HEK293T (cell line): ENCODE data around the gene CBX1.

Experiments
- CTCF ChIA-PET: fragments of 350-600 bp; formaldehyde crosslinking; extraction: SDS; loops from one replicate; lab custom pipeline; 2021; ENCODE audit warnings: antibody characterized with exemption, inconsistent platforms; lab: Yijun Ruan, JAX
- POLR2A ChIA-PET: fragments of 350-600 bp; formaldehyde crosslinking; extraction: SDS; loops from one replicate; lab custom pipeline; 2020; ENCODE audit warnings: antibody characterized with exemption, inconsistent platforms; lab: Yijun Ruan, JAX
- DNase-seq: peaks from one replicate; pipeline ENCODE4 v3.0.0; 2012; ENCODE audit warnings: mixed read lengths; ENCODE audit errors: extremely low spot score
- ARNT ChIP-seq: fragments of 450-650 bp; IDR thresholded peaks from 2 replicates; pipeline ENCODE4 v1.6.1; 2017; ENCODE audit warnings: mild to moderate bottlenecking
- BHLHE40 ChIP-seq: fragments of 450-650 bp; IDR thresholded peaks from 2 replicates; pipeline ENCODE4 v1.6.1; 2016; ENCODE audit warnings: mild to moderate bottlenecking, moderate library complexity, borderline replicate concordance
- CTBP1 ChIP-seq: fragments of 450-650 bp; IDR thresholded peaks from 2 replicates; pipeline ENCODE4 v1.6.1; 2016; ENCODE audit warnings: borderline replicate concordance
- ELF4 ChIP-seq: fragments of 450-650 bp; IDR thresholded peaks from 2 replicates; pipeline ENCODE4 v1.6.1; 2017; ENCODE audit warnings: antibody characterized with exemption
- FOXA1 ChIP-seq: fragments of 450-650 bp; IDR thresholded peaks from 2 replicates; pipeline ENCODE4 v1.6.1; 2016; ENCODE audit warnings: mild to moderate bottlenecking
- FOXK2 ChIP-seq: fragments of 450-650 bp; IDR thresholded peaks from 2 replicates; pipeline ENCODE4 v1.6.1; 2016; ENCODE audit warnings: mild to moderate bottlenecking
- FOXM1 ChIP-seq: fragments of 450-650 bp; IDR thresholded peaks from 2 replicates; pipeline ENCODE4 v1.6.1; 2017; ENCODE audit warnings: mild to moderate bottlenecking, borderline replicate concordance
- HDGF ChIP-seq: fragments of 450-650 bp; IDR thresholded peaks from 2 replicates; pipeline ENCODE4 v1.6.1; 2017; ENCODE audit warnings: antibody characterized with exemption, borderline replicate concordance
- L3MBTL2 ChIP-seq: fragments of 450-650 bp; conservative IDR thresholded peaks from 2 replicates; pipeline ENCODE4 v1.6.1; 2016; ENCODE audit warnings: mild to moderate bottlenecking
- LEF1 ChIP-seq: fragments of 450-650 bp; IDR thresholded peaks from 2 replicates; pipeline ENCODE4 v1.6.1; 2017; ENCODE audit warnings: mild to moderate bottlenecking, borderline replicate concordance
- NFRKB ChIP-seq: fragments of 450-650 bp; IDR thresholded peaks from 2 replicates; pipeline ENCODE4 v1.6.1; 2016; ENCODE audit warnings: mild to moderate bottlenecking, moderate library complexity
- SP1 ChIP-seq: fragments of 450-650 bp; IDR thresholded peaks from 2 replicates; pipeline ENCODE4 v1.6.1; 2017
- SUZ12 ChIP-seq: fragments of 450-650 bp; IDR thresholded peaks from 2 replicates; pipeline ENCODE4 v1.6.1; 2016; ENCODE audit warnings: mild to moderate bottlenecking
- TARDBP ChIP-seq: fragments of 450-650 bp; IDR thresholded peaks from 2 replicates; pipeline ENCODE4 v1.6.1; 2016
- ZNF384 ChIP-seq: fragments of 450-650 bp; IDR thresholded peaks from 2 replicates; pipeline ENCODE4 v1.6.1; 2016
- TF ChIP-seq, protein P1 (sequence below): fragments of 450-650 bp; IDR thresholded peaks from 2 replicates; pipeline ENCODE4 v1.6.1; 2016

The CBX1 gene

DNA sequence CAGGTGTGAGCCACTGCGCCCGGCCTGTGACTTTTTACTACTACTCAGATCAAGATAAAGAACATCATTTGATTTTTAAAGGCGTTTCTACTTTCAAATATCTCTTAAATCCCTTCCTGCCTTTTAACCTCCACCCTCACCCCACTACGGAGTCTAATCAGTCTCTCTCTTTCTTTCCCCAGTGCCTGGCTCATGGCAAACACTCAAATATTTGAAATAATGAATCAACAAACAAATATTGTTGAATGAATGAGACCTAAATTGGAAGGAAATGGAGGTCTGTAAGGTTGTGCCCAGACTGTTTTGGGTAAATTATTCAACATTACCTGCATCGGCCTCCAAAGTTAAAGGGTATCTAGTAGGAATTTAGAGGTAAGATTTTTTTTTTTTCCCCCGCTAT is 78.4 kb downstream of the CBX1 start:
- DNase-seq = no peak
- ChIA-PET CTCF (no interaction called here), POLR2A (interaction anchor here (1.2 to 2.7 kb wide), 2 partner anchors 52 to 82 kb away, joined by 3 to 11 read pairs; partner anchors contain the start of genes CDK5RAP3 and PNPO)
- TF ChIP-seq NFRKB (no peak), FOXM1 (no peak), ZNF384 (no peak), FOXA1 (no peak), LEF1 (no peak), CTBP1 (no peak)
- TF ChIP-seq, protein P1, sequence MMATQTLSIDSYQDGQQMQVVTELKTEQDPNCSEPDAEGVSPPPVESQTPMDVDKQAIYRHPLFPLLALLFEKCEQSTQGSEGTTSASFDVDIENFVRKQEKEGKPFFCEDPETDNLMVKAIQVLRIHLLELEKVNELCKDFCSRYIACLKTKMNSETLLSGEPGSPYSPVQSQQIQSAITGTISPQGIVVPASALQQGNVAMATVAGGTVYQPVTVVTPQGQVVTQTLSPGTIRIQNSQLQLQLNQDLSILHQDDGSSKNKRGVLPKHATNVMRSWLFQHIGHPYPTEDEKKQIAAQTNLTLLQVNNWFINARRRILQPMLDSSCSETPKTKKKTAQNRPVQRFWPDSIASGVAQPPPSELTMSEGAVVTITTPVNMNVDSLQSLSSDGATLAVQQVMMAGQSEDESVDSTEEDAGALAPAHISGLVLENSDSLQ = no peak

DNA sequence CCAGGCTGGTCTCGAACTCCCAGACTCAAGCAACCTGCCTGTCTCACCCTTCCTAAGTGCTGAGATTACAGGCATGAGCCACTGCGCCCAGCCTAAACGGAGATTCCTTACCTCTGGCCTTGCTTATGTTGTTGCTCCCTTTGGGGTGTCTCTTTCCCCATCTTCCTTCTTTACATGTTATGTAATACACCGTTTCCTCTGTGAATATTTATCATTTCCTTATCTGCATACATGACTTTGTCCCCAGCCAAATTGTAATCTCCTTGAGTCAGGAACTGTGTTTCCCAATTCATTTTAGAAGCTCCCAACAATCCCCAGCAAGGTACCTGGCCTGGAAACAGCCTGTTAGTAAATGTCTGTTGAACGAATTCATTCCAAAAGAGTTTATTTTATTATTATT is 79.3 kb downstream of the CBX1 start:
- ChIA-PET POLR2A (interaction anchor here (0.9 to 2.7 kb wide), 2 partner anchors 51 to 86 kb away, joined by 3 to 11 read pairs; partner anchors contain the start of genes CDK5RAP3 and SNX11), CTCF (interaction anchor here (0.7 to 2.3 kb wide), 4 partner anchors 11 to 1125 kb away, joined by 6 to 10 read pairs (median 7); no protein-coding TSS in a partner anchor)
- TF ChIP-seq BHLHE40 (no peak), TARDBP (no peak), FOXA1 (no peak), NFRKB (no peak), ELF4 (no peak), ARNT (no peak), FOXK2 (no peak), HDGF (no peak), SUZ12 (no peak), SP1 (no peak), LEF1 (no peak), ZNF384 (no peak), CTBP1 (no peak), FOXM1 (no peak), L3MBTL2 (no peak)
- TF ChIP-seq, protein P1 = no peak

More for the DNA sequence above, 79.3 kb downstream of the CBX1 start:
- no peak for DNase-seq
